OCI-LY3 (cell line): ENCODE measurements around the gene RUSF1.

Experiments
- EZH2phosphoT487 ChIP-seq: fragments of 200-600 bp; shearing (Covaris generic); IDR thresholded peaks from 2 replicates; pipeline ENCODE4 v1.6.1; 2018; ENCODE audit warnings: antibody characterized with exemption, mixed run types, low read depth
- TF ChIP-seq, protein P1 (sequence below): fragments of 200-600, 300-600 bp; sonication (generic); IDR thresholded peaks from 2 replicates; pipeline ENCODE4 v1.5.1; 2014; ENCODE audit warnings: antibody characterized with exemption, low read length, low read depth

- TF ChIP-seq, protein P1, sequence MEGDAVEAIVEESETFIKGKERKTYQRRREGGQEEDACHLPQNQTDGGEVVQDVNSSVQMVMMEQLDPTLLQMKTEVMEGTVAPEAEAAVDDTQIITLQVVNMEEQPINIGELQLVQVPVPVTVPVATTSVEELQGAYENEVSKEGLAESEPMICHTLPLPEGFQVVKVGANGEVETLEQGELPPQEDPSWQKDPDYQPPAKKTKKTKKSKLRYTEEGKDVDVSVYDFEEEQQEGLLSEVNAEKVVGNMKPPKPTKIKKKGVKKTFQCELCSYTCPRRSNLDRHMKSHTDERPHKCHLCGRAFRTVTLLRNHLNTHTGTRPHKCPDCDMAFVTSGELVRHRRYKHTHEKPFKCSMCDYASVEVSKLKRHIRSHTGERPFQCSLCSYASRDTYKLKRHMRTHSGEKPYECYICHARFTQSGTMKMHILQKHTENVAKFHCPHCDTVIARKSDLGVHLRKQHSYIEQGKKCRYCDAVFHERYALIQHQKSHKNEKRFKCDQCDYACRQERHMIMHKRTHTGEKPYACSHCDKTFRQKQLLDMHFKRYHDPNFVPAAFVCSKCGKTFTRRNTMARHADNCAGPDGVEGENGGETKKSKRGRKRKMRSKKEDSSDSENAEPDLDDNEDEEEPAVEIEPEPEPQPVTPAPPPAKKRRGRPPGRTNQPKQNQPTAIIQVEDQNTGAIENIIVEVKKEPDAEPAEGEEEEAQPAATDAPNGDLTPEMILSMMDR = no peak
- TF ChIP-seq EZH2phosphoT487 = no peak
Observed at GRCh38 chr16:31513126-31513525, 4.9 kb upstream of the RUSF1 start.
